GM18508 (cell line): ENCODE measurements around the gene ITSN2.

Source experiments
- ATAC-seq: cut with Tn5 transposase; IDR thresholded peaks from one replicate; pipeline ENCODE4 v1.9.1; 2021; ENCODE audit warnings: moderate number of reproducible peaks; ENCODE audit not compliant: insufficient read depth, unreplicated experiment

Gene ITSN2

DNA sequence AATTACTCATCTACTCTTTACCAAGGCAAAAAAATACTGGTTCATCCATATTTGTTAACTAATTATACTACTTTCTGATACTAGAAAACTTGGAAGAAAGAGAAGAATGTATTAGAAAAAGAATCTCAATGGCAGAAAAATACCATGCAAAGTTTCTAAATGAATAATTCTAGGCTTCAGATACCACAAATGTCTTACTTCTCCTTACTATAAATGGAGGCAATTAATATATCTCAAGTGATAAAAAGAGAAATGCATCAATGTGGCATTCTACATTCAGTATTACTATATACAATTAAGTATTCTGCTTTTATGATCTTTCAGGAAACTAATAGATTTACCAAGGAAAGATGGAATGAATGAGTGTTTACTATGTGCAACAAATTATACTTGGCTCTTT, 85.5 kb downstream of the ITSN2 start:
- no peak for ATAC-seq

DNA sequence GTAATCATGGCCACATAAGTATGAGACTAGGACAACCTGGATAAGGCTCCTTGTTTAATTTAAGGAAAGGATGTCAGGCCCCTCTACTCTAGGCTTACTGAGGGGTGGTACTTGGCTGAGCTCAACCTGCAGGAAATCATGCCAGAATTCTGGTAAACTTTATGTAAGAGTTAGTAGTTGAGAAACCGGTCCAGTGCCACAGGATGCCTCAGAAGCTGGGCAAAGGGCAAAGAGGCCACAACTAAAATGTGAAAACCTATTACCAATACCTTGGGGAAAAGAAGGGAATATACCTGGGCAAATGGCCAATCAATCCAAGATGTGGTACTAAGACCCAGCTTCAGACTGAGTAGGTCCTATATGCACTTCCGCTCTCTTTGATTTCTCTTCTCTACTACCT, 86.7 kb downstream of the ITSN2 start:
- no peak for ATAC-seq

DNA sequence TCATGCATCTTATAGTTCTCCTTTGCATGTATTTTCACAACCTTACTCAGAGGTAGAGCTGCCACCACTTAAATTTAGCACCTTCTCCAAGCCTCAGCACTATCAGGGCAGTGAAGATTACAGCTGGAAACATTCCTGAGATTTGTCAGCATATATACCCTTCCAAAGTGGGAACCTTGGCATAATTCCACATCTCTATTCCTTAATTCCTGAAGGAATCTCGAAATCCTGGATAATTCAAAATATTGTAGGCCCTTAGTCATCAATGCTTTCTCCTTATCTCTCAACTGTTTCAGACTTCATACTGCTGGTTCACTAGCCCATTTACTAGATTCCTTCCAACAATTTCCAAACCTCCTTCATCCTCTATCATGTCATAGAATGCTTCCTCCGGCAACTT, 87.4 kb downstream of the ITSN2 start:
- no peak for ATAC-seq

DNA sequence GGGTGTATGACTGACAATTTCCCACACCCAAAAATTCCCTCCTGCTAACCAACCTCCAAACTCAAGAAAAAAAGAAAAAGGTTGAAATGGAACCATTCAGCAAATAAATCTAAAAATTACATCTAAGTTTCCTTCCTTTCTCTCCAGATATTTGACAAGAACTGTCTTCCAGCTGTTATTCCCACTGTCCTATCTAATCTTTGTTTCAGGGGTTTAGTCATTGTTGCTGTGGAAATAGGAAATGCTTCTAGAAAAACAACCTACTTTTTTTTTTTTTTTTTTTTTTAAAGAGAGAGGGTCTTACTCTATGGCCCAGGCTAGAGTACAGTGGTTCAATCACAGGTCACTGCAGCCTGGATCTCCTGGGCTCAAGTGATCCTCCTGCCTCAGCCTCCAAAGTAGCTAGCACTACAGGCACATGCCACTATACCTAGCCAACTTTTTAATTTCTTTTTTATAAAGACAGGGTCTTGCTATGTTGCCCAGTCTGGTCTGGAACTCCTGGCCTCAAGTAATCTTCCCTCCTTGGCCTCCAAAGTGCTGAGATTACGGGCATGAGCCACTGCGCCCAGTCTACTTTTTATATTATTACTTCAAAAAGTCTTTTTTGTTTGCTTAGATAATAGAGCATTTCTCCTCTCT, 88.1 kb downstream of the ITSN2 start:
- no peak for ATAC-seq

DNA sequence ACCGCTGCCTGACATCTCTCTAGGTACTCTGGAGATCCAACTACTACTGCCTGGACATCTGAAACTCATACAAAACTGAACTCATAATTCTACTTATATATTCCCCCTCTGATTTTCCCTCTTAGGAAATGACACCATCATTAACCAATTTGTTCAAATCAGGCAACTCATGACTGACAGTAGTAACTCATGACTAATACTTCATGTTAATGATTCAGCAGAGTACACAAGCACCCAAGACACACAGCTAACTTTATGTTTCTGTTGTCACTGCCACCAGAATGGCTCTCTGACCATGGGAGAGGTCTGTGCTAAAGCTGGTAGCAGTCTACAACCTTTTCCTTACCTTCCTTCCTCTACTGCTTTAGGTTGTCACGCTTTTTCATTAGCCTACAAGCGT, 91.1 kb downstream of the ITSN2 start:
- no peak for ATAC-seq

DNA sequence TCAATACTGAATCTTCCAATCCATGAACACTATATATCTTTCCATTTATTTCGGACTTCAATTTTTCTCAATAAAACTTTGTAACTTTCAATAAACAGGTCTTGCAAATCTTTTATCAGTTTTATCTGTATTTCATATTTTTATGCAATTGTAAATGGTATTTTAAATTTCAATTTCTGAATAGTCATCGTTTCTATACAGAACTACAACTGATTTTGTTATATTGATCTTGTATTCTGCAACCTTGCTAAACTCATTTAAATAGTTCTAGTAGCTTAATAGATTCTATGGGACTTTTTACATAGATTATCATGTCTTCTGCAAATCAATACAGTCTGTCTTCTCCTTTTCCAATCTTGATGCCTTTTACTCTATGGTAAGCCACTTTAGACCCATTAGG, 95.1 kb downstream of the ITSN2 start:
- no peak for ATAC-seq

DNA sequence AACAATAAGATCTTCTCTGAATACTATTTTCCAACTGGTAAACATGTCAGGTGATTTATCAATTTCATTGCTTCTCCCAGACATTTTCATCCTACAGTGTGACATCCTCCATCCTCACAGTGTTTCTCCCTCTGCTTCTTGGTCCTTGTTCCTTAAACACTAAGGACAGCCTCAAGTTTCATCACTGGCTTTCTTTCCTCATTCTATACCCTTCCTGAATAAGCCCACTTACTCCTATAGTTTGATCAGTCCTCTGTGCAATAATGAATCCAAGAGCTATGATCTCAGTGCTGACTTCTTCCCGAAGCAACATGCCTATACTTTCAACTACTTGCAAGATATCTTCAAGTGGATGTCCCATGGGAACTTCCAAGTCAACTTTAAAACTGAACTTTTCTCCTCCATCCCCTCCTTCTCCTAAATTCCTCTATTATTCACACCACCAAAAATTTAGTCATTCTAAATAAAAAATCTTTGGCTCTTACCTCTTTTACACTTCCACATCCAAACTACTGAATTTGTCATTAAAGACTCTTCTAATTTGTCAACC, 97.8 kb downstream of the ITSN2 start:
- no peak for ATAC-seq

DNA sequence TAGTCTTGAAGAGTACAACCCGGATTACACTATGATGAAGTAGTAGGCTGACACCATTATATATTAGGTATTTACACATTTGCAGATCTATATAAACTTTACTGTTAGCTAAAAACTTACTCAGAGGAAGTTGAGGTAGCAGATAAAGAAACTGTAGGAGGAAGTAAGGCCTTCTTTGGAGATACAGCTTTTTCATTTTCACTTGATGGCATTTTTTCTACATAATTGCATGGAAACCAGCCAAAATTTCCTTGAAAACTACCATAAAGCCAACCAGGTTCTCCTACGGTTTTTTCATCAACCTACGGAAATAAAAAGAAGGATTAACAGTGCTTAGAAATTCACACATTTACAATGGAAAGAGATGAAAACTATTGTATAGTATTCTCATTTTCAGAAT, 98.9 kb downstream of the ITSN2 start:
- ATAC-seq = no peak

DNA sequence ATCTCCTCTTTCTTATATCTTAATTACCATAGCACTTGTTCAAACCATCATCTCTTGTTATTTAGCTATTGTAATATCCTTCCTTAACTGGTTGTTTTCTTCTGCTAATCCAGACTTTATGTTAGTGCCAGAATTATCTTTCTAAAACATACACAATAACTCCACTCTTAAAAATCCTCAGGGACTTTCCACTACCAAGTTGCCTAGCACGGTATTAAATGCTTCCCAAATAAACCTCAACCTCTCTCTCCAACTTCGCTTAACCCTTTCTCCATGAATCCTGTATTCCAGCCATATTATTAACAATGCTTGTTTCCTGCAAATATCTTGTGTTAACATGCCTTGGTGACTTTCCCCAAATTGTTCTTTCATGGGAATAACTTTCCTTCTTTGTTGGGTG, 101.0 kb downstream of the ITSN2 start:
- ATAC-seq = no peak

DNA sequence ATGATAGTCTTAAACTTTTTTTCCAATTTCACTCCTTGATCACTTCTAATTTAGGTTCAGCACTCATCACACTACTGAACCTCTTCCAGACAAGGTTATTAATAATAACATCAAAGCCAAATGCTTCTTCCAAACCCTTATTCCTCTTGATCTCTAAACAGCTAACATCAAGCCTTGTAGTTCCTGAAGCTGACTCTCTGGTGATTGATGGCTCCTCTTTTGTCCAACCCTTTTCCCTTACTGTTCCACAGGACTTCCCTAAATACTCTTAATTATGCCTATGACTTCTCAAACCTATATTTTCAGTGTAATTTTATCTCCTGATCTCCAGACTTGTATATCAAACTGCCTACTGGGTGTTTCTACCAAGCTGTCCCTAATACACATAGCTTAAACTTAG, 101.6 kb downstream of the ITSN2 start:
- ATAC-seq = no peak

DNA sequence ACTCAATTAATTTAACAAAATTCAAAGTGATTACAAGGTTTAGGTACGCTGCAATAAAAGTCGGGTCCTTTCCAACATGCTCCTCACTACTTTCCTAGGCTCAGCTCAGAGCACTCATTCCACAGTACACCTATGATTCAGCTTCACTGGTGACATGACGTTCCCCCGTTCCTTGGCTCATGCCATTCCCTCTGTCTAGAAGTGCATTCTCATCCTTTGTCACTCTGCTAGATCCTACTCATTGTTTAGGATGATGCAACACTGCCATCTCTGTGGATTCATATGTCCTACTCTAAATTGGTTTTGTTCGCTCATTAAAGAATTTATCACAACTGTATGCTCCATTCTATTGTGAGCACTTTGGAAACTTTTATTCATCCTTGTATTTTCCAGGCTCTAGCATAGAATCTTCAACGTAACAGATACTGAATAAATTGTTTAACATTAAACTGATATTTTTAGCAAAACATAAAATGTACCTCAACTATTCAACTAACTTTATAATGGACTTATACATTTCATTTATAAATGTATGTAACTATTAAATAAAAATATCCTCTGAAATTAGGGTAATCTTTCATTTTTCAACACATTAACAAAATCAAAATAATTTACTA, 106.9 kb downstream of the ITSN2 start:
- ATAC-seq = no peak

DNA sequence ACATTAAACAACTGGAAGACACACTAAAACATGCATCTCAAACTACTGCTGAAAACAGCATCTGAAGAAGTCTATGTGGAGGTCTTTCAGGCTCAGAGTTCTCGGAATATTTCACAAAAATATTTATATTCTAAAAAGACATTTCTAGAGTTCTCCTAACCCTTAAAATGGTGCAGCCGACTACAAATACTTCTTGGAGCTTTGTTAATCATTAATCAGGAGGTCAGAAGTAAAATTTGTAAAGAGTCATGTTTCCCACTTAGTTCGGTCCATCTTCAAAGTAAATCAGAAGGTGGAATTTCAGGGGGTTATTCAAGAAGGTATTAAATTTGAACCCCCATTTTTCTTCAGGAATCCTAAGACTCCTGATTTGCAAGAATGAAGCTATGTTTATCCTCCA, 112.7 kb downstream of the ITSN2 start:
- ATAC-seq = no peak

DNA sequence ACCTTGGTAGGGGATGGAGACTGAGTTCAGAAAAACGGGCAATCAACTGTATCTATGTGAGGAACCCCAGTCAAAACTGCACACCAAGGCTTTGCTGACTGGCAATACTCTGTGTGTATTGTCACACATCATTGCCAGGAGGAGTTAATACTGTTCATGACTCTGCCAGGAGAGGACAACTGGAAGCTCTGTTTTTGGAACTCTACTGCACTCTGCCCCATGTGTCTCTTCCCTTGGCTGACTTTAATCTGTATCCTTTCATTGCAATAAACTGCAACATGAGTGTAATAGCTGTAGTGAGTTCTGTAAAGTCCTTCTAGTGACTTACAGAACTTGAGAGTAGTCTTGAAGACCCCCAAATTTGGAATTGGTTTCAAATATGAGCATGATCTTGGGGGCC, 113.2 kb downstream of the ITSN2 start:
- no peak for ATAC-seq

DNA sequence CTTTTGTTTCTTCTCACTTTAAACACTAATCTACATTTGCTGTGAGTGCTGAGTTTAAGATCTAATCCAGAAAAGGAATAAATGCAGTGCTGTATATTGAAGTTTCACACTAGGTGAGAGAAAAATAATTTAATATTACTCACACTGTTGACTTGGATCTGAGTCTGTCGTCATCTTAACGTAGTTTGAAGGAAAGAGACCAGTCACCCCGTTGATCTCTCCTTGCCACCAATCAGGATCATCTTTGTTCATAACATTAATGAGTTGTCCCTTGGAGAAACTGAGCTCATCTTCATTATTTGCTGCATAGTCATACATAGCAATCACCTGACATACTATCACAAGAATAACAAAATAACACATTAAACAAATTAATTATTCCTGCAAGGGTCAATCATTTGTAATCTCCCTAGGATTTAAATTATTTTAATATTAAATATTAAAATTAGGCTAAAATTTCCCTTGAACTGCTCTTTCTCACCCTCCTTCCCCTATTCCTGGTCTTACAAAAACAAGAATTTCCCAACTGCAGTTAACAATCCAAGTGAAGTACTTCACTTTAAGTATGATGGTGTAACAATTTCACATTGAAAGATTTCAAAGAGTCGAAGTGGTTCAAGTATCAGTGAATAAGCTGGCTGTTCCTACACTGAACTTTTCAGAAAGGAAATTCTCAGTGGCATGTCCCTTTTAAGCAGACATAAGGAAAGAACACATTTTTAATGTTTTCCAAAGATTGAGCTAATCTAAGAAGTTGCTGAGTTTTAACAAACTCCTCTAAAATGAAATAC, 114.2 kb downstream of the ITSN2 start:
- no peak for ATAC-seq

DNA sequence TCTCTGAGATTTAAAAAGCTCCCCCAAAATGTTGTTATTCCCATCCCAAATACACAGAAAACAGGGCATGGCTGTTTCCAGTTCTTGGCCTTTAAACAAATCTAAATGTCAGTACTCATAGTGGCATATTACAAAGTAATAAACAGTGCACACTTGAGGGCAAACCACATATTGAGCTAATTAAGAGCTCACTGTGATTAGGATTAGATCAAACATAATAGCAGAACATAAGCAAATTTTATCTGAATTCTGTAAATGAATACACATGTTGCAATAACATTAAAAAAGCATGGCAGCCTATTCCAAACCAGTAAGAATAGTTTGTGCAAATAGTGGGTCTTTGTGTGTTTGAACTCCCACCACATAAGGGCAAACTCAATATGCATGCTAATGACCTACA, 118.8 kb downstream of the ITSN2 start:
- ATAC-seq = no peak

DNA sequence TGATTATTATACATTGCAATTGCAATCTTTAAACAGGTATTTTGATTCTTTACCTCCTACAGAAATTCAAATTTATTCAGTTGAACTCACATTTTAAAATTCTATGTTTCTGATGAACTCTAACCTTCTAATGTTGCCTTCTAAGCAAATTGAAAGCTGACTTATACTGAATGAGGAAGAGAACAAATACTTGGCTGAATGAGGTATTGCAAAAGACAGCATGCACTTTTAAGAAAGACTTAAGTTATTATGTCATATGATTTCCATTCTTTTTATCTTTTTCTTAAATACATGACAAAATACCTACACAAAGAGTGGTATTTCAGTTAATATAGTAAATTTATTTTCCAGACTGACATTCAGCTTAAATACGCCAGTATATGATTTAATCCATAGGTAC, 120.8 kb downstream of the ITSN2 start:
- ATAC-seq = no peak

DNA sequence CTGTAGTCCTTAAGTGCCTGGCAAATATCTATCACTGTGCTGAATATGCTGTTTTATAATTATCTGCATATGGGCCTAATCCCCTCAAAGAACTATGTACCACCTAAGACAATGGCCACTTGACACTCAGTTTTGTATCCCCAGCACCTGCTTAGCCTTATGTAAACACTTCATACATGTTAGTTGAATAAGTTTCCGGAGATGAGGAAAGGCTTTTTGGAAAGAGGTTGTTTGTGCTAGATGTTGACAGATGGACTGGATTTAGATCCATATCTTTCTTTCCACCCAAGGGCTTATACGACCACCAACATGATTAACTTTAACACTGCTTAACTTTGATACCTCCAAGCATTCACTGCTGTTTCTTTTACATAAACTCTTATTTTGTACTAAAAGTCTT, 122.2 kb downstream of the ITSN2 start:
- ATAC-seq = no peak

DNA sequence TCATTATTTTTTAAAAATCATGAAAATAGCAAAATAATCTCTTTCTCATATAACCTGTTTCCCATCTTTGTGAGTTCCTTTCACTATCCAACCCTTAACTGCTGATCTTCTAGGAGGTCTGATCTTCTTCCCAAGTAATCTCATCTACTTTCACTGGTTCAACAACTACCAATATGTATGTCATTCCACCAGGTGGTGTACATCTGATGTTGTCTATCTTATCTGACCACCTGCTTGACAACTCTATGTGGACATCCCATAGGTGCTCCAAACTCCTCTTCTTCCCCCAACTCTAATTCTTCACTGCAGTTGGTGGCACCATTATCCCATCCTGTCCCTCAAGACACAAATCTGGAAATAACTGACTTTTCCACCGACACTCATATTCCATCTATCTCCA, 123.0 kb downstream of the ITSN2 start:
- no peak for ATAC-seq

DNA sequence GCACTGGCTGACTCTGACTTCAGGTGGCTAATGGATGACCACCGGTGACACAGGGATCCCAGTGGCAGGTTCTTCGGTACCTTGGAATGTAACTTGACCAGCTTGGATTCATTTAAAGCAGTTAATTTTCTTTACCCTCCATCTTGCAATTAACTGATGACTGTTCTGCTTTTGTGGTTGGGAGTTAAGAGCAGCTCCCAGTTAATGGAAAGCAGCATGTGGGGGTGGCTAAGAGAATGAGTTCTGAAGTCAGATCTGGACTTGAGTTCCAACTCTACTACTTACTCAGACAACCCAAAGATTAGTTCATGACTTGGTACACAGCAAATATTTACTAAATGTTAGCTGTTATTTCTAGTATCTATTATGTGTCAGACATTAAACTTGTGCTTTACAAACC, 127.0 kb downstream of the ITSN2 start:
- no peak for ATAC-seq

DNA sequence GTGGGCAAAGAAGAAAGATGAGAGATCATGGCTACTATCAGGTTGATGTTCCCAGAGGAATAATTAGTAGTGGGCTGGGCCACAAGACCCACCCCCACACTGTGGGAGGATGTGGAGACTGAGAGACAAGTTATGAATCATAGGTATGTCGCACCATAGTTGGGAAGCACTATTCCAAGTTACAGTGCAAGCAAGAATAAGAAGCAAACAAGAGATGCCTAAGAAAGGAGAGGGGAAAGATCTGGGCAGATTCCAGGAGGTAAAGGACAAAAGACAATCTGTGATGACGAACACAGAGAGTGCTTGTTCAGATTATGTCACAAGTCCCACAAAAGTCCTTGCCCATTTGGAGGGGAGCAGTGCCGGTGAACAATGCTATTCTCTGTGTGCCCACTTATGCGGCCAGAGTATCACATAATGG, 128.9 kb downstream of the ITSN2 start:
- no peak for ATAC-seq

DNA sequence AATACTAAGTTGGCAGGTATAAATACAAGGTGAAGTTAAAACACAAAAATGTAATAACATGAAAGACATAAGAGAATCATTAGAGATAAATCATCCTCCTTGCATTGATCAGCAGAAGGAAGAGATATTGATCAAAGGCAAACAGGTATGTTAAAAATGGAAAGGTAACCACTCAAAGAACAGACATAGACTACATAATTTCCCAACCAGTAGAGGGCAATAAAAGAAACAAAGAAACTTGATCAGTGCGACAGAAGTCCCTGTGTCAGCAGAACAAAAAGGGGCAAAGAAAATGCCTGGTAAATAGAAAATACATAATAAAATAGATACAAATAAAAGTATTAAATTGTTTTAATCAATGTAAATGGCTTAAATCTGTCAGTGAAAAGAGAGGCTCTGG, 131.9 kb downstream of the ITSN2 start:
- ATAC-seq = no peak
